Activated T-cell treated with anti-CD3 and anti-CD28 coated beads for 24 hours (primary cell): ENCODE measurements around the gene TMEM19.
"Not testable (repeated sequence)": the region's sequence is repeated elsewhere in the genome, so short reads cannot be mapped to it uniquely, and the experiment has no call there.

Experiments used
- DNase-seq: peaks from one replicate; pipeline ENCODE4 v3.0.0-alpha.2; 2020; ENCODE audit warnings: low read depth

Gene TMEM19

GRCh38 chr12:71665090-71665463, 20.8 kb upstream of the TMEM19 start:
- DNase-seq, result no peak

GRCh38 chr12:71666259-71666658, 19.6 kb upstream of the TMEM19 start:
- no peak for DNase-seq

DNA sequence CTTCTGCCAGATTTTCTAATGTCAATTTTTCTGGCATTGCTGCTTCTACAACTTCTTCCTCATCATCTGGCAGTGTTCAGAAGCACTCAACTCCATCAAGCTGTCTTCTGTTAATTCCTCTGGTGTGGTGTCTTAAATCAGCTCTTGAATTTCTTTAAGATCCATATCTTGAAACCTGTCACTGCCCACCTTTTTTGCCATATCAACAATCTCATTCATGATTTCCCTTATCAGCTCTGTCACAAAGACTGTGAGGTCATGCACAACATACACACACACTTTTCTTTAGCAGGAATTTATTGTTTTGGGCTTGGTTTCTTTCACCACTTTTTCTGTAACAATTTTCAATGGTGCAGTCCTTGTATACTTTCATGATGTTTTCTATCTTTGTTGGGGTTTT, 14.6 kb upstream of the TMEM19 start:
- no peak for DNase-seq

- no peak for DNase-seq
Observed at GRCh38 chr12:71671816-71672215, 14.1 kb upstream of the TMEM19 start.

DNA sequence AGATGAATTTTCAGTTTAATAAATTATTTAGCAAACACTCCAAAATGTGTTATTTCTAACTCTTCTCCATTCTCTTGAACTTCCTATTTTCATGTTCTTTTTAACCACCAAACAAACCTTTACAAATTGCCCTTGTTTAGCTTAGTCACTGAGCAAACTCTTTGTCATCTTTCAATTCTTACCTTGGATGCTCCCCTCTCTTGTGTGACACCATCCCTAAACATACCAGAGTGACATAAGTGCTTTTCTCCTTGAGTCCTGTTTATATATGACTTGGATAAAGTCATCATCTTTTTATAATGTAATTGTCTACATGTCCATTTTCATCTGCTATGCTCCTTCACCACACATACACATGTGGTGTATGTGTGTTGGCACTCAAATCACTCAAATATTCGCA, 3.4 kb upstream of the TMEM19 start:
- DNase-seq, result no peak

DNA sequence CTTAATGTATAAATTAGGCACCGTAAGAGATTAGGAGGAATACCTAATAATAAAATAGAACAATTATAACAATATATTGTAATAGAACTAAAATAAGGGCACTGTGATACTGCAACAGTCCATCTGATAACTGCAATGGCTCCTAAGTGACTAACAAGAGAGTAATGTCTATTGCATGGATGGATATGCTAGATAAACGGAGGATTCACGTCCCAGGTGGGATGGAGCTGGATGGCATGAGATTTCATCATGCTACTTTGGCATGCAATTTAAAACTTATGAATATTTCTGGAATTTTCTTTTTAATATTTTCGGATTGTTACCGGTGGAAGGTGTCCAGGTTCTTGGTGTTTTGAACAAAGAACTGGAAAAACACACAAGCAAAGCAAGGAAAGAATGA, 2.2 kb upstream of the TMEM19 start:
- no peak for DNase-seq

- no peak for DNase-seq
Observed at GRCh38 chr12:71684081-71684480, 1.8 kb upstream of the TMEM19 start.

- no peak for DNase-seq
Observed at GRCh38 chr12:71685312-71685906, 473 bp upstream of the TMEM19 start.

- DNase-seq, result no peak
Observed at GRCh38 chr12:71686658-71687025, 760 bp downstream of the TMEM19 start.

GRCh38 chr12:71687172-71687571, 1.3 kb downstream of the TMEM19 start:
- DNase-seq, result not testable (repeated sequence)

GRCh38 chr12:71688961-71689570, 3.2 kb downstream of the TMEM19 start:
- no peak for DNase-seq

DNA sequence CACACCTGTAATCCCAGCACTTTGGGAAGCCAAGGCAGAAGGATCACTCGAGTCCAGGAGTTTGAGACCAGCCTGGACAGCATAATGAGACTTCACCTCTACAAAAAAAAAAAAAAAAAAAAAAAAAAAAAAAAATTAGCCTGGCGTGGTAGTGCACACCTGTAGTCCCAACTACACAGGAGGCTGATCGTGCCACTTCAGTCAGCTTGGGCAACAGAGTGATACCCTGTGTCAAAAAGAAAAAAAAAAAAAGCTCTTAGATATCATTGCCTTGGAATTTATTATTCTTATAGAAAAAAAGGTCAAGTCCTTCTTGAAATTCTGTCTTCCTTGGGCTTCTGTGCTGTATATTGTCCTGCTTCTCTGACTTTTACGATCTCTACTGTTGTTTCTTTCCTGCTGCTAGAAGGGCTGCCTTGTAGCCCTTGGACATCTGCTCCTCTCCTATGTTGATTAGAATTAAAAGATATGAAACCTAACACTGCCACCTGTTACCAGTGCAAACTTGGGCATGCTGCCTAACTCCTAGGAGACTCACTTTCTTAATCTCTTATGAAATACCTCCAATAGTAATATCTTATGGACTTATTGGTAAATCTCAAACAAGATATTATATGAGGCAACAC, 5.7 kb downstream of the TMEM19 start:
- DNase-seq, result no peak

DNA sequence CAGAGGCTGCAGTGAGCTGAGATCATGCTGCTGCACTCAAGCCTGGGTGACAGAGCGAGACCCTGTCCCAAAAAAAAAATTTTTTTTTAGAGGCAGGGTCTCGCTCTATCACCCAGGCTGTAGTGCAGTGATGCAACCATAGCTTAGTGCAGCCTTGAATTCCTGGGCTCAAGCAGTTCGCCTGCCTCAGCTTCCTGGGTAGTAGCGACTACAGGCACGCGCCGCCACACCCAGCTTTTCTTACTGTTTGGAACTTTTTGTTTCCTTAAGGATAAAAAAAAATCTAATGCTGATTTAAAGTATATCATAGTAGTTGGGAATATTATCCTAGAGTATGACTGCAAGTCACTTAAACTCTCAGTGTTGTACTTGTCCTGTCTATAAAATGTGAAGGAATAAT, 7.2 kb downstream of the TMEM19 start:
- no peak for DNase-seq

- DNase-seq, result not testable (repeated sequence)
Observed at GRCh38 chr12:71693651-71694050, 7.8 kb downstream of the TMEM19 start.

GRCh38 chr12:71694099-71694820, 8.4 kb downstream of the TMEM19 start:
- DNase-seq, result no peak

DNA sequence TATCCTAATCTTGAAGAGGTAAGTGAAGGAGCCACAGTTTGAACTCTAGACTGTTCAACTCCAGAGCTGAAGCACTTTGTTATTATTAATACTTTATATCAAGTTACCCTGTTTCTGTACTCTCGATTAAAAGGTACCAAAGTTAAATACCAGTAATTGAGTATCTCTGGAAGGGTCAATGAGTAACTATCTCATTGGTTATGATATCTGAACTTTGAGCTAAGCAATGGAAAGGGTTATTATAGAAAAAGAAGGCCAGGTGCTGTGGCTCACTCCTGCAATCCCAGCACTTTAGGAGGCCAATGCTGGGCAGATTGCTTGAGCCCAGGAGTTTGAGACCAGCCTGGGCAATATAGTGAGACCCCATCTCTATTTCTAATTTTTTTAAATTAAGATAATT, 9.9 kb downstream of the TMEM19 start:
- no peak for DNase-seq

DNA sequence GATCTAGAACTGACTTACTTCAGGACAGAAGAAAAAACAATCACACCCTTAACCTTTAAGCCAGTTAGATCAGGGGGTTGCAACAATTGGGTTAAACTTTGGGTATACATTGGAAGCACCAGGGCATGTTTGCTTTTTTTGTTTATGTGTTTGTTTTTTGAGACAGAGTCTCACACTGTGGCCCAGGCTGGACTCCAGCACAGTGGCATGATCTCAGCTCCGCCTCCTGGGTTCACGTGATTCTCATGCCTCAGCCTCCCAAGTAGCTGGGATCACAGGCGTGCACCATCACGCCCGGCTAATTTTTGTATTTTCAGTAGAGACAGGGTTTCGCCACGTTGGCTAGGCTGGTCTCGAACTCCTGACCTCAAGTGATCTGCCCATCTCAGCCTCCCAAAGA, 16.3 kb downstream of the TMEM19 start:
- DNase-seq, result not testable (repeated sequence)

GRCh38 chr12:71702590-71702989, 16.7 kb downstream of the TMEM19 start:
- no peak for DNase-seq

GRCh38 chr12:71703206-71703605, 17.3 kb downstream of the TMEM19 start:
- DNase-seq, result no peak

DNA sequence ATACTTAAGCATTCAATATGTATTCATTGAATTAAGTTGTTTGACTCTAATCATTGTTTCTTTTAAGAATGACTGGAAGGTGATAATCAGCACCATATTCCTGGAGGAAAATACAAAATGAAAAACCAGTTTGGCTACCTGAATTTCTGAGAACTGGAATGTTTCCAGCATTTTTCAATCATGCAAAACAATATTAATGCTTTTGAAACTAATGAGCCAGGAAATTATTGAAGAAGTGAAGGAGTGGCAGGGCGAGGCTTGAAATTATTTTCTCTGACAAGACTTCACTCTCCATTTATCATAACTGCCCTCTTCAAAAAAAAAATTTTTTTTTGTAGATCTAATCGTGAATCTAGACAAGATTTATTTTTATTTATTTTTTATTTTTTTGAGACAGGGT, 19.0 kb downstream of the TMEM19 start:
- DNase-seq, result no peak

GRCh38 chr12:71708658-71709057, 22.8 kb downstream of the TMEM19 start:
- DNase-seq, result no peak

DNA sequence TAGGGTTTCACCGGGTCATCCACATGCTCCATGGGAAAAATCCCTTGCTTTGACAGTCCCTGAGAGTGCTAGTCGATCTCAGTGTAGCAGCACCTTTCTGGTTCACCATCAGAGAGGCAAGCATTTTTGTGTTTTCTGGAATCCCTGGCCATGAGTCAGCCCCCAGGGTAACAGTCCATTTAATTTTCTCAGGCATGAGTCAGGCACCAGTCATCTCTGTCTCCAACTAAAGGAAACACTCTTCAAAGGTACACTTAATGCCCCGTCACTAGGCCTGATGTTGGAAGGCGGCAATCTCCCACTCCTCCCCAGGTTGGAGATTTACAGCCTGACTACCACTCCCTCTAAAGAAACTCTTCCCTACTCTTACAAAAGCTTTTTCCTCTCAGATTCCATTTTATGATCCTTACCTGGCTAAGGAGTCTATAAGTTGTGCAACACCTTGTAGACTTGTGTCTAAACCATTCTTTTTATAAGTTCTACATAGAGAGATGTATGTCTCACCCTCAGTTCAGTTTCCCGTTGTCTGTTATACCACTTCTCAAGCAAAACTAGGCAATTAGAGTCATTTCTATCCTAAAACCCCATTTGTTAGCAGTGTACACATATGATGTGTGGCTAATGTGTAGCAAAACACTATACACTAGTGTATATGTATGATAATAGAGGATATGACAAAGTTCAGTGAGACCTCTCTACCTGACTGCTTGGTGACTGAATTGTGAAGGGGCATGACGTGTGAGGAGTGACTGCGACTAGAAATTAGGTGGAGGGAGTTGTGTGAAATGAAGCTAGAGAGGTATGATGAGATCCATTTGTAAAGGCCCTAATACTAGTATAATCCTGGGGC, 24.6 kb downstream of the TMEM19 start:
- DNase-seq, result no peak
